ENCODE results near the gene RIPK1.

DNA sequence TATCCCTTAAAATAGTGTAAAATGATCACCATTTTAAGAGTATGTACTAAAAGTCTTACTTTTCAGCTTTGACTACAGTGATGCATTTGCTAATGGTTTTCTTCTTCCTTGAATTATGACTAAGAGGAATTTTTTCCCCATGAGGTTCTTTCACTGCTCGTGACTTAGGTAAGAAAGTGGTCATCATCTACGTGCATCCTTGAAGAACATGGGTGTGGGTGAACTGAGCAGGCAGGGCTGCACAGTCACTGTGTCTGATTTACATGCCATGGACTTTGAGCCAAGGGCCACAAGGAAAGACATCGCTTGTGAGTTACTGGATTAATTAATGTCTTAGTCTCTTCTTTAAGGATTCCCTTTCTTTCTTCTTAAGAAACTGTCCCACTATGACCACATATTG, 35.3 kb upstream of the RIPK1 start:
- TF ChIP-seq EZH2phosphoT487 (IDR thresholded peaks at IDR 0.05; ENCODE audit: low read depth), result no peak
- TF ChIP-seq CTCF (IDR thresholded peaks at IDR 0.05; ENCODE audit: low read depth, low read length), result no peak

Data from OCI-LY3 (cell line).